ENCODE data around the gene CEP350. TPM values are rescaled to one million over a fixed set of nuclear protein-coding genes. Genes with fewer than 3 reads are reported as not detected.
"Not testable (repeated sequence)": the region's sequence is repeated elsewhere in the genome, so short reads cannot be mapped to it uniquely, and the experiment has no call there.

CEP350 gene
- total and polyA plus RNA-seq, 2 donors from 2014 or later, result 2.8 to 46.5 TPM

DNA sequence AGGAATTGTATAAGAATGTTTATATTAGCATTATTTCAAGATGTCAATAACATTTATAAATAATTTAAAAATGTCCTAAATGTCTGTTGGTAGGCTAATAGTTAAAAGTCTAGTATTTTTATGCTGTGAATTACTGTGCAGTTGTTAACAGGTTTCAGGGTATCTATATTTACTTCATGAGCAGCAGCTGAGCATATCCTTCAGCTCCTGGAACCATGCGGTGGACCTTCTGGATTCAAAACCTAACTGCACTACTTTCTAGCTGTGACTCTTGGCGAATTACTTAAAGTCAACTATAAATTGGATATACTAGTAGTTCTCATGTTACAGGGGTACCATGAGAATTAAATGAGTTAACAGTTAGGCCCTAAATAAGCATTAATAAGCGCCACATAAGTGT, 3.7 kb downstream of the CEP350 start:
- Histone ChIP-seq H3K4me1 (ENCODE audit: control insufficient read depth in 2 of 3, insufficient read depth in 2 of 3, low read depth in 1 of 3, low read length in 3 of 3) (peaks cover 0 to 5% (median 4%) of the 10 kb centered on the region in 3 donors), H3K27ac (ENCODE audit: low read depth in 2 of 2, low read length in 2 of 2) (no peak overlapping the region), H3K4me3 (ENCODE audit: low read length in 3 of 3) (no peak overlapping the region), H3K9ac (ENCODE audit: low read length in 3 of 3) (no peak overlapping the region), H3K9me3 (ENCODE audit: control insufficient read depth in 2 of 3, insufficient read depth in 1 of 3, low read length in 3 of 3) (no peaks in the 10 kb centered on the region), H3K36me3 (ENCODE audit: control insufficient read depth in 2 of 3, insufficient read depth in 3 of 3, low read length in 3 of 3) (no peaks in the 10 kb centered on the region), H3K27me3 (ENCODE audit: control insufficient read depth, insufficient read depth, low read length) (no peaks in the 10 kb centered on the region)
- no peak for FAIRE-seq
- TF ChIP-seq, protein P1, sequence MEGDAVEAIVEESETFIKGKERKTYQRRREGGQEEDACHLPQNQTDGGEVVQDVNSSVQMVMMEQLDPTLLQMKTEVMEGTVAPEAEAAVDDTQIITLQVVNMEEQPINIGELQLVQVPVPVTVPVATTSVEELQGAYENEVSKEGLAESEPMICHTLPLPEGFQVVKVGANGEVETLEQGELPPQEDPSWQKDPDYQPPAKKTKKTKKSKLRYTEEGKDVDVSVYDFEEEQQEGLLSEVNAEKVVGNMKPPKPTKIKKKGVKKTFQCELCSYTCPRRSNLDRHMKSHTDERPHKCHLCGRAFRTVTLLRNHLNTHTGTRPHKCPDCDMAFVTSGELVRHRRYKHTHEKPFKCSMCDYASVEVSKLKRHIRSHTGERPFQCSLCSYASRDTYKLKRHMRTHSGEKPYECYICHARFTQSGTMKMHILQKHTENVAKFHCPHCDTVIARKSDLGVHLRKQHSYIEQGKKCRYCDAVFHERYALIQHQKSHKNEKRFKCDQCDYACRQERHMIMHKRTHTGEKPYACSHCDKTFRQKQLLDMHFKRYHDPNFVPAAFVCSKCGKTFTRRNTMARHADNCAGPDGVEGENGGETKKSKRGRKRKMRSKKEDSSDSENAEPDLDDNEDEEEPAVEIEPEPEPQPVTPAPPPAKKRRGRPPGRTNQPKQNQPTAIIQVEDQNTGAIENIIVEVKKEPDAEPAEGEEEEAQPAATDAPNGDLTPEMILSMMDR (IDR thresholded peaks at IDR 0.05; ENCODE audit: borderline replicate concordance, extremely low read depth, insufficient read depth), result no peak
- intact Hi-C loops (cut with DNase I), result no loop called here
- no peak for DNase-seq

DNA sequence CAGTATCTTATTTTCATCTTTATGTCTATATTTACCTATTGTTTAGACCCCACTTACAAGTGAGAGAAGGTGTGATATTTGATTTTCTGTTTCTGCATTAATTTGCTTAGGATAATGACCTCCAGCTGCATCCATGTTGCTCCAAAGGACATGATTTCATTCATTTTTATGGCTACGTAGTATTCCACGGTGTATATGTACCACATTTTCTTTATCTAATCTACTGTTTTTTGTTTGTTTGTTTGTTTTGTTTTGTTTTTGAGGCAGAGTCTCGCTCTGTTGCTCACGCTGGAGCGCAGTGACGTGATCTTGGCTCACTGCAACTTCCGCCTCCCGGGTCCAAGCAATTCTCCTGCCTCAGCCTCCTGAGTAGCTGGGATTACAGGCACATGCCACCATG, 7.6 kb downstream of the CEP350 start:
- intact Hi-C loops (cut with DNase I); H3K27me3 ChIP-seq (ENCODE audit: control insufficient read depth, insufficient read depth, low read length); FAIRE-seq: not testable (repeated sequence)

DNA sequence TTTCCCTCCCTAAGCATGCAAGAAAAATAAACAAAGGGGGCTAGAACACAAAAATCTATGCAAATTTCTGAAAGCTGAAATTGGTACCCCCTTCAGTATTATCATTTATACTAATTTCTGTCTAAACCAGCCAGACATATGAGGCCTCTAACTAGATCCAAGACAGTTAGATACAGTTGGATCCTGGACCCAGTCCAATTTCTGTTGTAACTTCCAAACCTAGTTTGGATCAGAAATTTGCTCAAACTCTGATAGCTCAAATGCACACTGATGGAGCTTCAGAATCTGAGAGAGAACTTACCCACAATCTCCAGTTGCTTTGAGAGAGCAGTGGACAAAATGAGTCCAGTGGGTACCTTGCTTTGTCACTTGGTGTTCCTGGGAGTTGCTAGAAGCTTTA, 11.9 kb downstream of the CEP350 start:
- no peak for DNase-seq
- TF ChIP-seq, protein P1 (IDR thresholded peaks at IDR 0.05; ENCODE audit: borderline replicate concordance, extremely low read depth, insufficient read depth), result no peak

More for the DNA sequence above, 7.6 kb downstream of the CEP350 start:
- H3K4me3 ChIP-seq (ENCODE audit: low read length in 3 of 3); H3K36me3 ChIP-seq (ENCODE audit: control insufficient read depth in 2 of 3, insufficient read depth in 3 of 3, low read length in 3 of 3); H3K27ac ChIP-seq (ENCODE audit: low read depth in 2 of 2, low read length in 2 of 2); H3K9ac ChIP-seq (ENCODE audit: low read length in 3 of 3); DNase-seq; H3K9me3 ChIP-seq (ENCODE audit: control insufficient read depth in 2 of 3, insufficient read depth in 1 of 3, low read length in 3 of 3); H3K4me1 ChIP-seq (ENCODE audit: control insufficient read depth in 2 of 3, insufficient read depth in 2 of 3, low read depth in 1 of 3, low read length in 3 of 3): not testable (repeated sequence)

DNA sequence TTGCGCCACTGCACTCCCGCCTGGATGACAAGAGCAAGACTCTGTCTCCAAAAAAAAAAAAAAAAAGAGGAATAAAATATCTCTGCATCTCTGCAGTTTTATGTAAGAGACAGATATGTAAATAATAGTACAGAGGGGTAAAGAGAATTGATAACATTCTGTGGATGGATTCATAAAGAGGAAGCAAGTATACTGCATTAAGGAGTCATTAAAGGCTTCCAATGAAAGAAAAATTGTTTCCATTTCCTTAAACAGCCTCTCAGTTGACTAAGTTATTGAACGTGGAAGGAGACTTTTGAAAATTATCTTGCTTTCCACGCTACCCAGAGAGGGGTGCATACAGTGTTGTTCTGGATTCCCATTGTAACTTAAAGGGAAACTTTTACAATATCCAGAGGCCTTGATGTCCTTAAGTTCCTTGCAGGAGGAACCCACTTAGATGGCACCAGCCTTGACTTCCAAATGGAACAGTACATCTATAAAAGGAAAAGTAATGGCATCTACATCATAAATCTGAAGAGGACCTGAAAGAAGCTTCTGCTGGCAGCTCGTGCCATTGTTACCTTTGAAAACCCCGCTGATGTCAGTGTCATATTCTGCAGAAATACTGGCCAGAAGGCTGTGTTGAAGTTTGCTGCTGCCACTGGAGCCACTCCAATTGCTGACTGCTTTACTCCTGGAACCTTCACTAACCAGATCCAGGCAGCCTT, 13.8 kb downstream of the CEP350 start:
- FAIRE-seq (no peak), DNase-seq (no peak)
- intact Hi-C loops (cut with DNase I), result no loop called here
- Histone ChIP-seq H3K36me3 (ENCODE audit: control insufficient read depth in 2 of 3, insufficient read depth in 3 of 3, low read length in 3 of 3) (no peaks in the 10 kb centered on the region), H3K4me1 (ENCODE audit: control insufficient read depth in 2 of 3, insufficient read depth in 2 of 3, low read depth in 1 of 3, low read length in 3 of 3) (peaks cover 0 to 9% (median 4%) of the 10 kb centered on the region in 3 donors), H3K4me3 (ENCODE audit: low read length in 3 of 3) (no peak overlapping the region), H3K9ac (ENCODE audit: low read length in 3 of 3) (no peak overlapping the region), H3K27me3 (ENCODE audit: control insufficient read depth, insufficient read depth, low read length) (no peaks in the 10 kb centered on the region), H3K27ac (ENCODE audit: low read depth in 2 of 2, low read length in 2 of 2) (no peak overlapping the region), H3K9me3 (ENCODE audit: control insufficient read depth in 2 of 3, insufficient read depth in 1 of 3, low read length in 3 of 3) (no peaks in the 10 kb centered on the region)
- TF ChIP-seq, protein P1 (IDR thresholded peaks at IDR 0.05; ENCODE audit: borderline replicate concordance, extremely low read depth, insufficient read depth), result no peak

More for the DNA sequence above, 11.9 kb downstream of the CEP350 start:
- Histone ChIP-seq H3K36me3 (ENCODE audit: control insufficient read depth in 2 of 3, insufficient read depth in 3 of 3, low read length in 3 of 3) (no peaks in the 10 kb centered on the region), H3K27ac (ENCODE audit: low read depth in 2 of 2, low read length in 2 of 2) (no peak overlapping the region), H3K9me3 (ENCODE audit: control insufficient read depth in 2 of 3, insufficient read depth in 1 of 3, low read length in 3 of 3) (no peaks in the 10 kb centered on the region), H3K9ac (ENCODE audit: low read length in 3 of 3) (no peak overlapping the region), H3K4me3 (ENCODE audit: low read length in 3 of 3) (no peak overlapping the region), H3K4me1 (ENCODE audit: control insufficient read depth in 2 of 3, insufficient read depth in 2 of 3, low read depth in 1 of 3, low read length in 3 of 3) (peaks cover 0 to 9% (median 4%) of the 10 kb centered on the region in 3 donors), H3K27me3 (ENCODE audit: control insufficient read depth, insufficient read depth, low read length) (no peaks in the 10 kb centered on the region)
- intact Hi-C loops (cut with DNase I), result no loop called here
- FAIRE-seq, result no peak

Data from kidney (tissue), 14 donors.